ENCODE data around the gene MTHFD1L.

MTHFD1L gene

GRCh38 chr6:151095538-151096254, 230.2 kb downstream of the MTHFD1L start:
- DNase-seq (ENCODE audit: low spot score) = no peak
- in situ Hi-C loops (cut with MboI; ENCODE audit: low sequenced_read_pairs, unreplicated experiment) = no loop called here
- no peak for TF ChIP-seq CTCF (IDR thresholded peaks at IDR 0.05; ENCODE audit: borderline replicate concordance, control extremely low read depth, extremely low read depth, insufficient read depth, missing control alignments)

- in situ Hi-C loops (cut with MboI; ENCODE audit: low sequenced_read_pairs, unreplicated experiment) = no loop called here
- TF ChIP-seq CTCF (IDR thresholded peaks at IDR 0.05; ENCODE audit: borderline replicate concordance, control extremely low read depth, extremely low read depth, insufficient read depth, missing control alignments) = no peak
- no peak for DNase-seq (ENCODE audit: low spot score)
Observed at GRCh38 chr6:151096255-151096612, 230.7 kb downstream of the MTHFD1L start.

- DNase-seq (ENCODE audit: low spot score) = no peak
- in situ Hi-C loops (cut with MboI; ENCODE audit: low sequenced_read_pairs, unreplicated experiment) = no loop called here
- TF ChIP-seq CTCF (IDR thresholded peaks at IDR 0.05; ENCODE audit: borderline replicate concordance, control extremely low read depth, extremely low read depth, insufficient read depth, missing control alignments) = no peak
Observed at GRCh38 chr6:151096691-151097606, 231.4 kb downstream of the MTHFD1L start.

GRCh38 chr6:151098166-151098565, 232.7 kb downstream of the MTHFD1L start:
- in situ Hi-C loops (cut with MboI; ENCODE audit: low sequenced_read_pairs, unreplicated experiment) = no loop called here
- TF ChIP-seq CTCF (IDR thresholded peaks at IDR 0.05; ENCODE audit: borderline replicate concordance, control extremely low read depth, extremely low read depth, insufficient read depth, missing control alignments) = no peak
- no peak for DNase-seq (ENCODE audit: low spot score)

GRCh38 chr6:151100326-151100725, 234.8 kb downstream of the MTHFD1L start:
- no peak for TF ChIP-seq CTCF (IDR thresholded peaks at IDR 0.05; ENCODE audit: borderline replicate concordance, control extremely low read depth, extremely low read depth, insufficient read depth, missing control alignments)
- in situ Hi-C loops (cut with MboI; ENCODE audit: low sequenced_read_pairs, unreplicated experiment) = no loop called here
- DNase-seq (ENCODE audit: low spot score) = no peak

GRCh38 chr6:151101161-151101815, 235.8 kb downstream of the MTHFD1L start:
- no peak for DNase-seq (ENCODE audit: low spot score)
- in situ Hi-C loops (cut with MboI; ENCODE audit: low sequenced_read_pairs, unreplicated experiment) = no loop called here
- TF ChIP-seq CTCF (IDR thresholded peaks at IDR 0.05; ENCODE audit: borderline replicate concordance, control extremely low read depth, extremely low read depth, insufficient read depth, missing control alignments) = no peak

Measured in GM13976 (cell line).